Smooth muscle cell (in vitro differentiated cells): ENCODE measurements around the gene SLC39A12. TPM values are rescaled to one million over a fixed set of nuclear protein-coding genes. Genes with fewer than 3 reads are reported as not detected.
"Not testable (repeated sequence)": the region's sequence is repeated elsewhere in the genome, so short reads cannot be mapped to it uniquely, and the experiment has no call there.

Source experiments
- DNase-seq: peaks from one replicate; lab custom pipeline; 2025; ENCODE audit not compliant: unreplicated experiment; lab: John Stamatoyannopoulos, UW
- H2AFZ ChIP-seq: fragments of 200-600 bp; sonication (generic); 2 replicates; pipeline ENCODE4 v1.6.0; 2016; ENCODE audit warnings: antibody characterized with exemption, low read depth, mild to moderate bottlenecking
- H3F3A ChIP-seq: fragments of 200-600 bp; sonication (generic); 2 replicates; pipeline ENCODE4 v1.6.0; 2017; ENCODE audit warnings: antibody characterized with exemption, low read depth
- H3K27ac ChIP-seq: fragments of 200-600 bp; sonication (generic); 2 replicates; pipeline ENCODE4 v1.5.1; 2016; ENCODE audit warnings: low read depth, mild to moderate bottlenecking
- H3K27me3 ChIP-seq: fragments of 200-600 bp; sonication (generic); 2 replicates; pipeline ENCODE4 v1.6.1; 2016; ENCODE audit warnings: low read depth, mild to moderate bottlenecking
- H3K36me3 ChIP-seq: fragments of 200-600 bp; sonication (generic); 2 replicates; pipeline ENCODE4 v1.5.1; 2016; ENCODE audit warnings: low read depth
- H3K4me1 ChIP-seq: fragments of 200-600 bp; sonication (generic); 2 replicates; pipeline ENCODE4 v1.5.1; 2016; ENCODE audit warnings: low read depth
- H3K4me2 ChIP-seq: fragments of 200-600 bp; sonication (generic); 2 replicates; pipeline ENCODE4 v1.6.0; 2016; ENCODE audit warnings: mild to moderate bottlenecking
- H3K4me3 ChIP-seq: fragments of 200-600 bp; sonication (generic); 2 replicates; pipeline ENCODE4 v1.5.1; 2016; ENCODE audit warnings: mild to moderate bottlenecking
- H3K79me2 ChIP-seq: fragments of 200-600 bp; sonication (generic); 2 replicates; pipeline ENCODE4 v1.6.0; 2016; ENCODE audit warnings: low read depth, mild to moderate bottlenecking
- H3K9ac ChIP-seq: fragments of 200-600 bp; sonication (generic); 2 replicates; pipeline ENCODE4 v1.6.0; 2016; ENCODE audit warnings: low read depth
- H3K9me3 ChIP-seq: fragments of 200-600 bp; sonication (generic); replicated peaks from 2 replicates; pipeline ENCODE4 v1.5.1; 2016; ENCODE audit warnings: low read depth
- H4K20me1 ChIP-seq: fragments of 200-600 bp; sonication (generic); 2 replicates; pipeline ENCODE4 v1.6.0; 2016; ENCODE audit warnings: low read depth
- CTCF ChIP-seq: fragments of 200-600 bp; sonication (generic); IDR thresholded peaks from 2 replicates; pipeline ENCODE4 v1.5.1; 2017; ENCODE audit warnings: borderline replicate concordance, mild to moderate bottlenecking, antibody characterized with exemption; ENCODE audit not compliant: insufficient read depth, poor library complexity, severe bottlenecking
- WGBS: methylation state at CpG from one replicate; pipeline ENCODE4 v1.1.7; 2016; ENCODE audit warnings: low lambda C conversion rate; 5-methylcytosine and 5-hydroxymethylcytosine counted together
- polyA plus RNA-seq: library from polyadenylated mRNA; unstranded; fragments of >200 nt; fragmentation: Nextera tagmentation; extraction: Ambion mirVana; gene quantifications from 2 replicates; pipeline ENCODE4 v1.2.1, GENCODE V29; 2016
- total RNA-seq: library from RNA; depleted of rRNA; stranded (reverse); fragments of >200 nt; gene quantifications from 2 replicates; pipeline ENCODE4 v1.2.3, GENCODE V29; 2014

SLC39A12 gene
- total and polyA plus RNA-seq, 2 experiments from 2014 or later = not detected

GRCh38 chr10:17921378-17921777 is 30.3 kb upstream of the SLC39A12 start:
- no peak overlapping the region for H3K9ac ChIP-seq
- DNase-seq = no peak
- no peaks in the 10 kb centered on the region for H3K9me3 ChIP-seq
- no peak overlapping the region for H3K27ac ChIP-seq
- no peaks in the 10 kb centered on the region for H4K20me1 ChIP-seq
- 80% methylated on average over 3 of the region's 3 CpGs for WGBS
- TF ChIP-seq CTCF = no peak
- H3K4me2 ChIP-seq = no peak overlapping the region
- H3K4me3 ChIP-seq = no peak overlapping the region
- H3K36me3 ChIP-seq = no peaks in the 10 kb centered on the region
- no peak overlapping the region for H2AFZ ChIP-seq
- no peaks in the 10 kb centered on the region for H3K27me3 ChIP-seq
- no peaks in the 10 kb centered on the region for H3F3A ChIP-seq
- no peaks in the 10 kb centered on the region for H3K79me2 ChIP-seq
- no peaks in the 10 kb centered on the region for H3K4me1 ChIP-seq

DNA sequence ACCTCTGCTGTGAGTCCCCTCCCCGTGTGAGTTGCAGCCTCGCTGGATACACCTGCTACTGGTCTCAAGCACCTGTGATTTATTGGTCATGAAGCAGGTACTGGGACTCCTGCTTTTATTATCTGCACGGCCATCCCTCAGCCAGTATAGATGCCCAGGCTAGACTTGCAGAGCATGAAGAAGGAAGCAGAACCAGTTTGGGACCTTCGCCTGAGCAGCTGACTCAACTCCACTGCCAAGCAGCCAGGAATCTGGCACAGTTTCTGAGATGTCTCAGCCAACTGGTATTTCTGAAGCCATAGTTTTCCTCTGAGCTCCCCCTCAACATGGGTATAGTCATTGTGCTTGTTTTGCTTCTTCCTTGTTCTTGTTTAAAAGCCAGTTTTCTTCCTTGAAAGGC is 28.0 kb upstream of the SLC39A12 start:
- Histone ChIP-seq H3K4me2 (no peak overlapping the region), H3K9me3 (no peaks in the 10 kb centered on the region), H3K4me3 (no peak overlapping the region), H3K9ac (no peak overlapping the region), H3K27me3 (no peaks in the 10 kb centered on the region), H3K27ac (no peak overlapping the region), H3K36me3 (no peaks in the 10 kb centered on the region), H2AFZ (no peak overlapping the region), H4K20me1 (no peaks in the 10 kb centered on the region), H3K79me2 (no peaks in the 10 kb centered on the region), H3F3A (no peaks in the 10 kb centered on the region), H3K4me1 (no peaks in the 10 kb centered on the region)
- 58% methylated on average over 4 of the region's 4 CpGs for WGBS
- no peak for DNase-seq
- no peak for TF ChIP-seq CTCF

GRCh38 chr10:17943033-17943745 is 8.5 kb upstream of the SLC39A12 start:
- DNase-seq = no peak
- Histone ChIP-seq H3K9me3 (no peaks in the 10 kb centered on the region), H4K20me1 (no peaks in the 10 kb centered on the region), H3F3A (no peaks in the 10 kb centered on the region), H3K4me1 (no peaks in the 10 kb centered on the region), H3K4me3 (no peak overlapping the region), H3K4me2 (no peak overlapping the region), H3K9ac (no peak overlapping the region), H3K79me2 (no peaks in the 10 kb centered on the region), H3K27me3 (no peaks in the 10 kb centered on the region), H3K27ac (no peak overlapping the region), H2AFZ (no peak overlapping the region), H3K36me3 (no peaks in the 10 kb centered on the region)
- WGBS = 76% methylated on average over 3 of the region's 3 CpGs
- no peak for TF ChIP-seq CTCF

DNA sequence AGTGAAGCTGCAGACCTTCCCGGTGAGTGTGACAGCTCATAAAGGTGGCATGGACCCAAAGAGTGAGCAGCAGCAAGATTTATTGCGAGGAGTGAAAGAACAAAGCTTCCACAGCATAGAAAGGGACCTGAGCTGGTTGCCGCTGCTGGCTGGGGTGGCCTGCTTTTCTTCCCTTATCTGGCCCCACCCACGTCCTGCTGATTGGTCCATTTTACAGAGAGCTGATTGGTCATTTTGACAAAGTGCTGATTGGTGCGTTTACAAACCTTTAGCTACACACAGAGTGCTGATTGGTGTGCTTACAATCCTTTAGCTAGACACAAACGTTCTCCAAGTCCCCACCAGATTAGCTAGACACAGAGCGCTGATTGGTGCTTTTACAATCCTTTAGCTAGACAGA is 1.4 kb upstream of the SLC39A12 start:
- H4K20me1 ChIP-seq, H3K4me2 ChIP-seq, H3K36me3 ChIP-seq, H3K4me3 ChIP-seq, H2AFZ ChIP-seq, H3K27ac ChIP-seq, H3K79me2 ChIP-seq, H3K9me3 ChIP-seq, H3F3A ChIP-seq, H3K9ac ChIP-seq, H3K27me3 ChIP-seq, DNase-seq, H3K4me1 ChIP-seq: not testable (repeated sequence)
- 91% methylated on average over 7 of the region's 7 CpGs for WGBS
